K562 (cell line): ENCODE measurements around the gene FASTKD1. TPM values are rescaled to one million over a fixed set of nuclear protein-coding genes. Genes with fewer than 3 reads are reported as not detected.

ENCODE experiments used
- BHLHE40 ChIP-seq: IDR thresholded peaks from 2 replicates; pipeline ENCODE4 v1.6.1; 2011; ENCODE audit warnings: low read length, improper control_type of control experiment
- BRD4 ChIP-seq: fragments of 200-600 bp; sonication (generic); IDR thresholded peaks from 2 replicates; pipeline ENCODE4 v1.6.1; 2017; ENCODE audit warnings: inconsistent platforms
- COPS2 ChIP-seq: fragments of 450-650 bp; conservative IDR thresholded peaks from 2 replicates; pipeline ENCODE4 v1.6.1; 2016; ENCODE audit warnings: mild to moderate bottlenecking, moderate library complexity
- CREB1 ChIP-seq, 2 experiments: sonication (generic) in 1 of 2; formaldehyde crosslinking in 1 of 2; IDR thresholded peaks; 2 replicates each; pipeline versions ENCODE4 v1.6.1 to v1.8.0; 2012 to 2022; ENCODE audit warnings: inconsistent platforms in 1 of 2, mild to moderate bottlenecking in 1 of 2, missing genetic modification reagents in 1 of 2, moderate library complexity in 1 of 2
- FUS ChIP-seq: fragments of 200-400 bp; formaldehyde crosslinking; optimal IDR thresholded peaks from 2 replicates; pipeline ENCODE3; 2017; ENCODE audit warnings: low read depth, low read length
- KDM5B ChIP-seq: fragments of 200-600 bp; sonication (generic); IDR thresholded peaks from 2 replicates; pipeline ENCODE4 v1.6.1; 2012; ENCODE audit warnings: low read depth, mild to moderate bottlenecking, moderate library complexity, low read length, control low read depth, inconsistent platforms; ENCODE audit not compliant: insufficient replicate concordance
- PCBP1 ChIP-seq: fragments of 200-400 bp; formaldehyde crosslinking; IDR thresholded peaks from 2 replicates; pipeline ENCODE4 v1.6.1; 2018; ENCODE audit warnings: mild to moderate bottlenecking, low read depth, low read length; ENCODE audit not compliant: poor library complexity, severe bottlenecking
- SIRT6 ChIP-seq: IDR thresholded peaks from one replicate; pipeline ENCODE4 v1.6.1; 2012; ENCODE audit warnings: low read depth, mild to moderate bottlenecking, control low read depth, inconsistent platforms, low read length, moderate library complexity
- TCFL5 ChIP-seq: fragments of 250-450 bp; sonication (Bioruptor Pico); conservative IDR thresholded peaks from 2 replicates; pipeline ENCODE4 v1.6.1; 2021; ENCODE audit warnings: mild to moderate bottlenecking, moderate library complexity, matching md5 sums
- ZBTB34 ChIP-seq: fragments of 250-450 bp; sonication (Bioruptor Pico); IDR thresholded peaks from 2 replicates; pipeline ENCODE4 v1.8.0; 2021; ENCODE audit warnings: mild to moderate bottlenecking, moderate library complexity
- ZFP30 ChIP-seq: fragments of 250-450 bp; sonication (Bioruptor Pico); IDR thresholded peaks from 2 replicates; pipeline ENCODE4 v1.8.0; 2022; ENCODE audit warnings: moderate library complexity, mild to moderate bottlenecking, inconsistent platforms, borderline replicate concordance
- ZKSCAN3 ChIP-seq: fragments of 250-450 bp; sonication (Bioruptor Pico); IDR thresholded peaks from 2 replicates; pipeline ENCODE4 v1.4.0; 2020
- ZNF12 ChIP-seq: sonication (generic); formaldehyde crosslinking; IDR thresholded peaks from 2 replicates; pipeline ENCODE4 v1.4.0; 2020; ENCODE audit warnings: mild to moderate bottlenecking, missing genetic modification reagents
- ZNF146 ChIP-seq: IDR thresholded peaks from one replicate; pipeline ENCODE4 v1.6.1; 2018; ENCODE audit warnings: missing compliant biosample characterization; ENCODE audit not compliant: unreplicated experiment
- ZNF583 ChIP-seq: fragments of 250-450 bp; sonication (Bioruptor Pico); IDR thresholded peaks from 2 replicates; pipeline ENCODE4 v1.4.0; 2020
- ZNF764 ChIP-seq: fragments of 250-450 bp; sonication (Bioruptor Pico); IDR thresholded peaks from 2 replicates; pipeline ENCODE4 v1.4.0; 2020; ENCODE audit warnings: low read depth, mild to moderate bottlenecking, moderate library complexity
- ZNF778 ChIP-seq: fragments of 450-650 bp; formaldehyde crosslinking; IDR thresholded peaks from 2 replicates; pipeline ENCODE4 v1.4.0; 2020; ENCODE audit warnings: mild to moderate bottlenecking, moderate library complexity
- polyA plus RNA-seq, 8 experiments: library from polyadenylated mRNA; depleted of rRNA in 4 of 8; stranded (reverse) in 5 of 8; unstranded in 3 of 8; fragments of >200 nt; fragmentation: Nextera tagmentation in 2 of 8; fragmentation: Illumina TruSeq in 1 of 8; extraction: Ambion mirVana in 2 of 8; extraction: Trizol in 1 of 8; gene quantifications; 2 replicates each; pipeline versions ENCODE4 v1.2.1 to v1.2.3, GENCODE V29; 2011 to 2014; ENCODE audit warnings: inconsistent platforms in 1 of 8, missing spikeins in 1 of 8
- total RNA-seq, 7 experiments: library from RNA; depleted of rRNA in 6 of 7; stranded (reverse); fragments of >200 nt in 6 of 7; fragmentation: Illumina TruSeq in 2 of 7; extraction: Trizol in 2 of 7; gene quantifications; 2 replicates each; pipeline versions ENCODE4 v1.2.1 to v1.2.3, GENCODE V29; 2011 to 2021; ENCODE audit warnings: low replicate concordance in 1 of 7
- TF ChIP-seq, protein P1 (sequence below): sonication (generic); formaldehyde crosslinking; IDR thresholded peaks from 2 replicates; pipeline ENCODE4 v1.8.1; 2023; ENCODE audit warnings: mild to moderate bottlenecking, missing genetic modification reagents, moderate library complexity
- TF ChIP-seq, protein P2 (sequence below): fragments of 450-650 bp; formaldehyde crosslinking; IDR thresholded peaks from 2 replicates; pipeline ENCODE4 v1.4.0; 2020; ENCODE audit warnings: mild to moderate bottlenecking, moderate library complexity
- TF ChIP-seq, protein P3 (sequence below): fragments of 250-450 bp; sonication (Bioruptor Pico); IDR thresholded peaks from 2 replicates; pipeline ENCODE4 v1.8.0; 2022; ENCODE audit warnings: moderate library complexity, mild to moderate bottlenecking, inconsistent platforms

The FASTKD1 gene
- total and polyA plus RNA-seq, 9 of the 15 experiments (the other 6 are each of a cell fraction or from before 2014, with no cell fraction given) = 63.5 to 134 (median 119) TPM

DNA sequence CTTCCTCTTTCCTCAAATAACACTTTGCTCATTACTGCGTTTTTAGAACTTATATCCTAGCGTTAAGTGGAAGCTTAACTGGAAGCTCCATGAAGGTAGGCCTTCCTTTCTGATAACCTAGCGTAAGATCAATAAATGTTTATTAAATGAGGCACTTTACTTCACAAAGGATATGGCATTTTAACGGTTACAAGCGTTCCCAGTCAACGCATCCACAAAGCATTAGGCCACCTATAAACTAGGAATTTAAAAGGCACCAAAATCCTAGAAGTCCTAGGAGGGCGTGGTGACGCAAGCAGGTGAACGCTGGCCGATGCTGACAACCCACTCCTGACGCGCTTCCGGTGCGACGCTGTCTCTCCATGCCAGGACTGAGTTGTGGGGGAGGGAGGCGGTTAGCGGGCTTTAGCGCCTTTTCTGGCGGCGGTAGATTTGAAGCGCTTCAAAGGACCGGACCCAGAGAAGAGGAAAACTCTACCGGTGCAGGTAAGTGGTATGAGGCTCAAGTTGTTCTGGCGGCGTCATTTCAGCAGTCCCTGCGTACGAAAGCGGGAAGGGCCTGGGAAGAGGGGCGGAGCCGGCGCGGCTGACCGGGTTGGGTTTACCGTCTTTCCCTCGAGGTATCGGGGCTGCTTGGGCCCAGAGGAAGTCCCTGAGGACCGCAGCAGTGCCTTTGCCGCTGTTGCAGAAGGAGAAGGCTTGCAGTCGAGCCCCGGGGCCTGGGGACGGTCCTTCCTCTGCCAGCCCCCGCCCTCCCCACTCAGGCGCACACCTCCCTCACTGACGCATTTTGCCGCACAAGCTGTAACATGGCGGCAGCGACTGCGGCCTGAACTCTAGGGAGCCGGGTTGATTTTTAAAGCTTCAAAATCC lies 10.6 kb upstream of the FASTKD1 start, which contains the start of gene PPIG (continued):
- TF ChIP-seq ZNF12 (CRISPR knock-in tag) = peak; percentile 86
- 0 out of 2 replicates have a peak, but pooled peaks have one; percentile 66 for TF ChIP-seq BRD4
- no peak for TF ChIP-seq COPS2
- TF ChIP-seq FUS = no peak
- TF ChIP-seq PCBP1 = no peak
- TF ChIP-seq BHLHE40 = peak; percentile 44
- no peak for TF ChIP-seq ZFP30 (CRISPR knock-in tag)
- TF ChIP-seq SIRT6 = no peak
- no peak for TF ChIP-seq ZKSCAN3
- no peak for TF ChIP-seq ZNF778 (CRISPR knock-in tag)
- no peak for TF ChIP-seq ZNF583 (CRISPR knock-in tag)
- TF ChIP-seq, protein P1, sequence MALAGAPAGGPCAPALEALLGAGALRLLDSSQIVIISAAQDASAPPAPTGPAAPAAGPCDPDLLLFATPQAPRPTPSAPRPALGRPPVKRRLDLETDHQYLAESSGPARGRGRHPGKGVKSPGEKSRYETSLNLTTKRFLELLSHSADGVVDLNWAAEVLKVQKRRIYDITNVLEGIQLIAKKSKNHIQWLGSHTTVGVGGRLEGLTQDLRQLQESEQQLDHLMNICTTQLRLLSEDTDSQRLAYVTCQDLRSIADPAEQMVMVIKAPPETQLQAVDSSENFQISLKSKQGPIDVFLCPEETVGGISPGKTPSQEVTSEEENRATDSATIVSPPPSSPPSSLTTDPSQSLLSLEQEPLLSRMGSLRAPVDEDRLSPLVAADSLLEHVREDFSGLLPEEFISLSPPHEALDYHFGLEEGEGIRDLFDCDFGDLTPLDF (CRISPR knock-in tag) = peak; percentile 96
- TF ChIP-seq ZBTB34 (CRISPR knock-in tag) = no peak
- peak; percentile 88 for TF ChIP-seq KDM5B
- peak; percentile 99 for TF ChIP-seq CREB1 (IDR thresholded peaks at IDR 0.05)
- peak; percentile 99 for TF ChIP-seq CREB1 (CRISPR knock-in tag; IDR thresholded peaks at IDR 0.05)
- TF ChIP-seq, protein P2, sequence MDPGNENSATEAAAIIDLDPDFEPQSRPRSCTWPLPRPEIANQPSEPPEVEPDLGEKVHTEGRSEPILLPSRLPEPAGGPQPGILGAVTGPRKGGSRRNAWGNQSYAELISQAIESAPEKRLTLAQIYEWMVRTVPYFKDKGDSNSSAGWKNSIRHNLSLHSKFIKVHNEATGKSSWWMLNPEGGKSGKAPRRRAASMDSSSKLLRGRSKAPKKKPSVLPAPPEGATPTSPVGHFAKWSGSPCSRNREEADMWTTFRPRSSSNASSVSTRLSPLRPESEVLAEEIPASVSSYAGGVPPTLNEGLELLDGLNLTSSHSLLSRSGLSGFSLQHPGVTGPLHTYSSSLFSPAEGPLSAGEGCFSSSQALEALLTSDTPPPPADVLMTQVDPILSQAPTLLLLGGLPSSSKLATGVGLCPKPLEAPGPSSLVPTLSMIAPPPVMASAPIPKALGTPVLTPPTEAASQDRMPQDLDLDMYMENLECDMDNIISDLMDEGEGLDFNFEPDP (CRISPR knock-in tag) = no peak
- TF ChIP-seq, protein P3, sequence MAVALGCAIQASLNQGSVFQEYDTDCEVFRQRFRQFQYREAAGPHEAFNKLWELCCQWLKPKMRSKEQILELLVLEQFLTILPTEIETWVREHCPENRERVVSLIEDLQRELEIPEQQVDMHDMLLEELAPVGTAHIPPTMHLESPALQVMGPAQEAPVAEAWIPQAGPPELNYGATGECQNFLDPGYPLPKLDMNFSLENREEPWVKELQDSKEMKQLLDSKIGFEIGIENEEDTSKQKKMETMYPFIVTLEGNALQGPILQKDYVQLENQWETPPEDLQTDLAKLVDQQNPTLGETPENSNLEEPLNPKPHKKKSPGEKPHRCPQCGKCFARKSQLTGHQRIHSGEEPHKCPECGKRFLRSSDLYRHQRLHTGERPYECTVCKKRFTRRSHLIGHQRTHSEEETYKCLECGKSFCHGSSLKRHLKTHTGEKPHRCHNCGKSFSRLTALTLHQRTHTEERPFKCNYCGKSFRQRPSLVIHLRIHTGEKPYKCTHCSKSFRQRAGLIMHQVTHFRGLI (CRISPR knock-in tag) = no peak
- no peak for TF ChIP-seq ZNF764 (CRISPR knock-in tag)
- no peak for TF ChIP-seq TCFL5 (CRISPR knock-in tag)
- TF ChIP-seq ZNF146 (CRISPR knock-in tag) = no peak
